Measurements from ENCODE around the gene TENM3. TPM values are rescaled to one million over a fixed set of nuclear protein-coding genes. Genes with fewer than 3 reads are reported as not detected.

Gene TENM3
- total and polyA plus RNA-seq, 2 donors (not counting 3 experiments of a cell fraction or from before 2014, with no cell fraction given): 3.2 to 6.2 TPM

DNA sequence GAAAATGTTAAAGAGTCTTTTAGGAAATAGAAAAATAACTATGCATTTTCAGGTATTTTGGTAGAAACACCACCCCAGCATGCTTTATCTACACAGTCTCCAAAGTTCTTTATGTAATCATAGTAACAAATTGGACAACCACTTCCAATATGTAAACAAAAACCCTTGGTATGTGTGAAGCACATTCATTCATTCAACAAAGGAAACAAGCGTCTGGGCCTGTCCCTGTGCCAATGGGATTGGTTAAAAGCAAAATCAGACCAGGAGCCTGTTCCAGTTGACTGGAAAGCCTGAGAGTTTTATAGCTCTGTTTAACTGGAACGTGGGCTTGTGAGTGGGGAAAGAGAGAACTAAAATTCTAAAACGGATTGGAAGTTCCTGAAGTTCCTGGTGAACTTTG, 41.3 kb upstream of the TENM3 start:
- H3K9me3 ChIP-seq (replicated peaks; ENCODE audit: control insufficient read depth, insufficient read depth, low read length): no peaks in the 10 kb centered on the region
- H3K9me1 ChIP-seq (replicated peaks; ENCODE audit: control insufficient read depth, extremely low read depth, insufficient read depth, low read length): no peaks in the 10 kb centered on the region
- no peak overlapping the region for H2AFZ ChIP-seq (ENCODE audit: low read depth, low read length)
- H3K4me2 ChIP-seq (ENCODE audit: insufficient read depth, low read length): no peak overlapping the region
- H3K27ac ChIP-seq (ENCODE audit: insufficient read depth, low read depth, low read length): no peak overlapping the region
- H4K20me1 ChIP-seq (replicated peaks; ENCODE audit: control insufficient read depth, extremely low read depth, insufficient read depth, low read length): no peaks in the 10 kb centered on the region
- no peak overlapping the region for H3K4me3 ChIP-seq (replicated peaks in 1 of 3; ENCODE audit: insufficient read depth in 1 of 3, low read depth in 1 of 3, low read length in 3 of 3)
- no peaks in the 10 kb centered on the region for H3K79me2 ChIP-seq (ENCODE audit: control insufficient read depth, insufficient read depth, low read length)
- ChIA-PET POLR2A (no interaction called here), CTCF (no interaction called here)
- TF ChIP-seq POLR2AphosphoS5 (IDR thresholded peaks at IDR 0.05; ENCODE audit: insufficient read depth, low read depth, low read length) (no peak), EZH2 (IDR thresholded peaks at IDR 0.05; ENCODE audit: borderline replicate concordance, low read depth, low read length, severe bottlenecking) (no peak), FOS (IDR thresholded peaks at IDR 0.05; ENCODE audit: borderline replicate concordance, insufficient read depth, low read length) (no peak), GATA2 (IDR thresholded peaks at IDR 0.05; ENCODE audit: insufficient read depth, insufficient read length, low read depth, low read length) (no peak), POLR2A (IDR thresholded peaks at IDR 0.05; ENCODE audit: low read depth, low read length) (no peak), CTCF (IDR thresholded peaks at IDR 0.05; ENCODE audit: extremely low read depth in 1 of 2, insufficient read depth in 1 of 2, low read depth in 1 of 2, low read length in 2 of 2) (no peak), MYC (IDR thresholded peaks at IDR 0.05; ENCODE audit: low read depth, low read length) (no peak), JUN (IDR thresholded peaks at IDR 0.05; ENCODE audit: borderline replicate concordance, insufficient read depth, insufficient read length, low read depth) (no peak)
- TF ChIP-seq, protein P1, sequence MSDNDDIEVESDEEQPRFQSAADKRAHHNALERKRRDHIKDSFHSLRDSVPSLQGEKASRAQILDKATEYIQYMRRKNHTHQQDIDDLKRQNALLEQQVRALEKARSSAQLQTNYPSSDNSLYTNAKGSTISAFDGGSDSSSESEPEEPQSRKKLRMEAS (IDR thresholded peaks at IDR 0.05; ENCODE audit: insufficient read depth, insufficient read length): no peak
- dilution Hi-C loops (cut with MboI; ENCODE audit: extremely low pct_ligation_motif_present, low sequenced_read_pairs) (no loop called here), intact Hi-C loops (cut with micrococcal nuclease) (no loop called here)
- no peak overlapping the region for H3K9ac ChIP-seq (replicated peaks; ENCODE audit: extremely low read depth, insufficient read depth, low read length)
- no peak for DNase-seq (ENCODE audit: low read depth, low spot score)
- no TSS peak for BruUV-seq (replicated peaks)
- no peak for FAIRE-seq
- H3K36me3 ChIP-seq (ENCODE audit: control insufficient read depth in 2 of 2, extremely low read depth in 1 of 2, insufficient read depth in 2 of 2, low read length in 2 of 2): no peaks in the 10 kb centered on the region
- no peaks in the 10 kb centered on the region for H3K4me1 ChIP-seq (ENCODE audit: control insufficient read depth, extremely low read depth, insufficient read depth, low read length)
- no peaks in the 10 kb centered on the region for H3K27me3 ChIP-seq (ENCODE audit: control insufficient read depth in 2 of 2, insufficient read depth in 2 of 2, low read length in 2 of 2)
